B cell (primary cell): Measurements from ENCODE around the gene ARSA. TPM values are rescaled to one million over a fixed set of nuclear protein-coding genes. Genes with fewer than 3 reads are reported as not detected.
"Not testable (repeated sequence)": the region's sequence is repeated elsewhere in the genome, so short reads cannot be mapped to it uniquely, and the experiment has no call there.

Source experiments
- ATAC-seq: fragments of 200-7000 bp; cut with Tn5 transposase; one replicate; pipeline ENCODE4 v1.10.0; 2021; ENCODE audit warnings: low read depth, mild to moderate bottlenecking, moderate number of reproducible peaks, moderate library complexity
- CTCF ChIA-PET: fragments of 350-600 bp; sonication (Branson Sonifier 250); formaldehyde crosslinking; loops from one replicate; lab custom pipeline; 2021; ENCODE audit warnings: antibody characterized with exemption, inconsistent platforms; lab: Charles Lee
- POLR2A ChIA-PET: fragments of 350-600 bp; sonication (Branson Sonifier 250); formaldehyde crosslinking; loops from one replicate; lab custom pipeline; 2021; ENCODE audit warnings: antibody characterized with exemption; lab: Charles Lee
- DNase-seq: peaks from one replicate; pipeline ENCODE4 v3.0.0; 2013
- H2AFZ ChIP-seq: 2 replicates; pipeline ENCODE4 v1.6.1; 2012; ENCODE audit warnings: mild to moderate bottlenecking, low read depth, low read length; ENCODE audit not compliant: insufficient read depth, poor library complexity, severe bottlenecking
- H3K27ac ChIP-seq, 2 donors: 1 replicate in 1 of 2; 2 replicates in 1 of 2; pipeline ENCODE4 v1.5.1; 2012 to 2013; ENCODE audit warnings: low read length in 2 of 2, mild to moderate bottlenecking in 2 of 2, moderate library complexity in 1 of 2
- H3K27me3 ChIP-seq, 4 experiments: fragments of 200-600 bp in 1 of 4; sonication (generic) in 1 of 4; replicated peaks in 1 of 4; 1 replicate in 2 of 4; 2 replicates in 2 of 4; pipeline versions ENCODE4 v1.6.1 to v1.7.0; 2013 to 2016; ENCODE audit warnings: low read length in 3 of 4, mild to moderate bottlenecking in 2 of 4, mixed read lengths in 1 of 4, moderate library complexity in 1 of 4; ENCODE audit not compliant: insufficient read depth in 4 of 4, control insufficient read depth in 3 of 4; ENCODE audit errors: control extremely low read depth in 1 of 4
- H3K36me3 ChIP-seq, 2 experiments: replicated peaks in 1 of 2; 1 replicate in 1 of 2; 2 replicates in 1 of 2; pipeline versions ENCODE4 v1.6.1 to v1.7.1; 2013; ENCODE audit warnings: low read length in 1 of 2; ENCODE audit not compliant: insufficient read depth in 2 of 2, control insufficient read depth in 1 of 2; ENCODE audit errors: control extremely low read depth in 1 of 2, extremely low read depth in 1 of 2
- H3K4me1 ChIP-seq, 2 donors: fragments of 200-600 bp in 1 of 2; sonication (generic) in 1 of 2; 1 replicate in 1 of 2; 2 replicates in 1 of 2; pipeline versions ENCODE4 v1.5.1 to v1.6.1; 2013 to 2017; ENCODE audit warnings: low read length in 2 of 2; ENCODE audit not compliant: control insufficient read depth in 2 of 2, insufficient read depth in 2 of 2
- H3K4me2 ChIP-seq: replicated peaks from 2 replicates; pipeline ENCODE3; 2012; ENCODE audit warnings: mild to moderate bottlenecking, low read depth, low read length; ENCODE audit not compliant: poor library complexity, severe bottlenecking
- H3K4me3 ChIP-seq, 5 experiments: fragments of 200-600 bp in 1 of 5; sonication (generic) in 1 of 5; 1 replicate in 3 of 5; 2 replicates in 2 of 5; pipeline versions ENCODE4 v1.5.1 to v1.7.0; 2011 to 2016; ENCODE audit warnings: low read length in 4 of 5, mild to moderate bottlenecking in 4 of 5, low read depth in 2 of 5, control low read depth in 1 of 5, moderate library complexity in 1 of 5; ENCODE audit not compliant: insufficient read depth in 1 of 5; ENCODE audit errors: control extremely low read depth in 1 of 5, extremely low read depth in 1 of 5
- H3K79me2 ChIP-seq: fragments of 200-600 bp; sonication (generic); one replicate; pipeline ENCODE4 v1.6.0; 2016; ENCODE audit warnings: low read length; ENCODE audit not compliant: control insufficient read depth, insufficient read depth
- H3K9ac ChIP-seq: fragments of 200-600 bp; sonication (generic); 2 replicates; pipeline ENCODE4 v1.6.1; 2017; ENCODE audit warnings: mild to moderate bottlenecking, low read length, moderate library complexity
- H3K9me3 ChIP-seq, 3 donors: one replicate each; pipeline versions ENCODE4 v1.6.1 to v1.7.1; 2013; ENCODE audit warnings: low read length in 2 of 3; ENCODE audit not compliant: control insufficient read depth in 2 of 3, insufficient read depth in 1 of 3; ENCODE audit errors: control extremely low read depth in 1 of 3
- H4K20me1 ChIP-seq: 2 replicates; pipeline ENCODE4 v1.6.0; 2012; ENCODE audit warnings: mild to moderate bottlenecking, low read length; ENCODE audit not compliant: insufficient read depth, control insufficient read depth, poor library complexity, severe bottlenecking
- H3K27ac Mint-ChIP-seq: one replicate; pipeline ENCODE4 v1.8.0; 2021; ENCODE audit warnings: mixed read lengths
- H3K27me3 Mint-ChIP-seq: one replicate; pipeline ENCODE4 v1.8.0; 2021; ENCODE audit warnings: mixed read lengths
- H3K4me1 Mint-ChIP-seq: one replicate; pipeline ENCODE4 v1.8.0; 2021; ENCODE audit warnings: mixed read lengths
- H3K4me3 Mint-ChIP-seq: one replicate; pipeline ENCODE4 v1.8.0; 2021; ENCODE audit warnings: mixed read lengths
- H3K9me3 Mint-ChIP-seq: one replicate; pipeline ENCODE4 v1.8.0; 2022; ENCODE audit warnings: mixed read lengths; ENCODE audit not compliant: insufficient read depth
- CTCF ChIP-seq: fragments of 200-600 bp; IDR thresholded peaks from one replicate; pipeline ENCODE4 v1.8.0; 2022; ENCODE audit warnings: antibody characterized with exemption, mild to moderate bottlenecking
- EZH2 ChIP-seq: IDR thresholded peaks from 2 replicates; pipeline ENCODE4 v1.6.1; 2012; ENCODE audit warnings: borderline replicate concordance, low read depth, mild to moderate bottlenecking, moderate library complexity, low read length; ENCODE audit not compliant: insufficient read depth, poor library complexity, severe bottlenecking
- WGBS: methylation state at CpG from one replicate; pipeline ENCODE4 v1.1.5; 2013; ENCODE audit warnings: missing lambda C conversion rate; ENCODE audit not compliant: insufficient coverage; 5-methylcytosine and 5-hydroxymethylcytosine counted together
- intact Hi-C: fragments of 100-400 bp; cut with micrococcal nuclease; formaldehyde crosslinking; loops from one replicate; pipeline ENCODE4 v1.10.0; 2022
- polyA plus RNA-seq: library from polyadenylated mRNA; depleted of rRNA; stranded (reverse); fragments of >200 nt; gene quantifications from 2 replicates; pipeline ENCODE4 v1.2.3, GENCODE V29; 2012
- total RNA-seq, 2 donors: library from RNA; stranded (reverse); fragments of 120-200 nt in 1 of 2; gene quantifications; 1 replicate in 1 of 2; 2 replicates in 1 of 2; pipeline versions ENCODE4 v1.2.3 to v1.2.4, GENCODE V29; 2013 to 2022

Gene ARSA
- total and polyA plus RNA-seq, 2 donors (not counting 1 experiment from before 2014, with no cell fraction given): 82.0 to 128 TPM

GRCh38 chr22:50609599-50609998 lies 18.4 kb downstream of the ARSA start:
- WGBS: 90% methylated on average over 12 of the region's 12 CpGs
- Histone ChIP-seq H3K9me3 (peaks cover 0 to 9% (median 0%) of the 10 kb centered on the region in 3 donors), H3K36me3 (no peaks in the 10 kb centered on the region), H2AFZ (no peak overlapping the region), H3K79me2 (no peaks in the 10 kb centered on the region), H4K20me1 (no peaks in the 10 kb centered on the region), H3K4me2 (no peak overlapping the region), H3K4me1 (no peaks in the 10 kb centered on the region), H3K4me3 (no peak overlapping the region), H3K9ac (no peak overlapping the region), H3K27me3 (peaks cover 0 to 46% (median 3%) of the 10 kb centered on the region in 4 experiments), H3K27ac (no peak overlapping the region)
- ATAC-seq (no peak), DNase-seq (no peak)
- TF ChIP-seq EZH2: no peak
- TF ChIP-seq CTCF: no peak
- Mint-ChIP-seq H3K27ac (no peak overlapping the region), H3K4me1 (peaks cover 1% of the 10 kb centered on the region), H3K4me3 (no peak overlapping the region), H3K27me3 (peaks cover 43% of the 10 kb centered on the region), H3K9me3 (no peaks in the 10 kb centered on the region)
- intact Hi-C loops: no loop called here
- ChIA-PET CTCF (no interaction called here), POLR2A (no interaction called here)

GRCh38 chr22:50608996-50609395 lies 19.0 kb downstream of the ARSA start:
- H3K27ac ChIP-seq: no peak overlapping the region
- Mint-ChIP-seq H3K27me3 (peaks cover 43% of the 10 kb centered on the region), H3K4me1 (peaks cover 1% of the 10 kb centered on the region), H3K4me3 (no peak overlapping the region), H3K27ac (no peak overlapping the region), H3K9me3 (no peaks in the 10 kb centered on the region)
- 92% methylated on average over 2 of the region's 10 CpGs for WGBS
- no peak for TF ChIP-seq EZH2
- no peak overlapping the region for H3K4me3 ChIP-seq
- DNase-seq (no peak), ATAC-seq (no peak)
- H3K4me2 ChIP-seq: no peak overlapping the region
- no peaks in the 10 kb centered on the region for H3K36me3 ChIP-seq
- ChIA-PET CTCF (no interaction called here), POLR2A (no interaction called here)
- H4K20me1 ChIP-seq: no peaks in the 10 kb centered on the region
- no peaks in the 10 kb centered on the region for H3K4me1 ChIP-seq
- H3K9ac ChIP-seq: no peak overlapping the region
- no peak overlapping the region for H2AFZ ChIP-seq
- H3K27me3 ChIP-seq: peaks cover 0 to 46% (median 3%) of the 10 kb centered on the region in 4 experiments
- peaks cover 0 to 9% (median 0%) of the 10 kb centered on the region in 3 donors for H3K9me3 ChIP-seq
- intact Hi-C loops: no loop called here
- H3K79me2 ChIP-seq: no peaks in the 10 kb centered on the region

- H3K9ac ChIP-seq, H3K9me3 Mint-ChIP-seq, ATAC-seq, H3K27ac Mint-ChIP-seq, CTCF ChIA-PET, H3K4me3 Mint-ChIP-seq, intact Hi-C loops, H3K9me3 ChIP-seq, H2AFZ ChIP-seq, H3K4me1 ChIP-seq, H3K4me2 ChIP-seq, H4K20me1 ChIP-seq, POLR2A ChIA-PET, H3K4me1 Mint-ChIP-seq, H3K79me2 ChIP-seq, DNase-seq, H3K4me3 ChIP-seq, H3K27ac ChIP-seq, H3K36me3 ChIP-seq: not testable (repeated sequence)
- 88% methylated on average over 34 of the region's 39 CpGs for WGBS
- H3K27me3 Mint-ChIP-seq: peaks cover 40% of the 10 kb centered on the region
- H3K27me3 ChIP-seq: peaks cover 0 to 47% (median 5%) of the 10 kb centered on the region in 4 experiments
These were observed 19.7 kb downstream of the ARSA start for GRCh38 chr22:50608058-50608840.
